ENCODE results near the gene CBX5.
A peak's percentile ranks its signal among the peaks of the same experiment; 100 is the strongest.

GRCh38 chr12:54324617-54325441, 44.9 kb upstream of the CBX5 start, which contains the start of gene COPZ1:
- TF ChIP-seq, protein P1, sequence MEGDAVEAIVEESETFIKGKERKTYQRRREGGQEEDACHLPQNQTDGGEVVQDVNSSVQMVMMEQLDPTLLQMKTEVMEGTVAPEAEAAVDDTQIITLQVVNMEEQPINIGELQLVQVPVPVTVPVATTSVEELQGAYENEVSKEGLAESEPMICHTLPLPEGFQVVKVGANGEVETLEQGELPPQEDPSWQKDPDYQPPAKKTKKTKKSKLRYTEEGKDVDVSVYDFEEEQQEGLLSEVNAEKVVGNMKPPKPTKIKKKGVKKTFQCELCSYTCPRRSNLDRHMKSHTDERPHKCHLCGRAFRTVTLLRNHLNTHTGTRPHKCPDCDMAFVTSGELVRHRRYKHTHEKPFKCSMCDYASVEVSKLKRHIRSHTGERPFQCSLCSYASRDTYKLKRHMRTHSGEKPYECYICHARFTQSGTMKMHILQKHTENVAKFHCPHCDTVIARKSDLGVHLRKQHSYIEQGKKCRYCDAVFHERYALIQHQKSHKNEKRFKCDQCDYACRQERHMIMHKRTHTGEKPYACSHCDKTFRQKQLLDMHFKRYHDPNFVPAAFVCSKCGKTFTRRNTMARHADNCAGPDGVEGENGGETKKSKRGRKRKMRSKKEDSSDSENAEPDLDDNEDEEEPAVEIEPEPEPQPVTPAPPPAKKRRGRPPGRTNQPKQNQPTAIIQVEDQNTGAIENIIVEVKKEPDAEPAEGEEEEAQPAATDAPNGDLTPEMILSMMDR (conservative IDR thresholded peaks at IDR 0.05; ENCODE audit: low read length): peak; percentile 94
- no peak for TF ChIP-seq EZH2phosphoT487 (IDR thresholded peaks at IDR 0.05; ENCODE audit: borderline replicate concordance, low read depth, low read length)
